Body of pancreas (tissue), 4 donors: Measurements from ENCODE around the gene PGD.

Source experiments
- CTCF ChIP-seq, 7 experiments: fragments of 450-650 bp in 4 of 7; fragments of 200-600 bp in 3 of 7; sonication (generic) in 3 of 7; IDR thresholded peaks; one replicate each; pipeline ENCODE4 v1.5.1; 2016 to 2019; ENCODE audit warnings: antibody characterized with exemption in 7 of 7
- POLR2A ChIP-seq, 3 donors: fragments of 450-650 bp; IDR thresholded peaks; one replicate each; pipeline ENCODE4 v1.6.1; 2016; ENCODE audit warnings: antibody characterized with exemption in 3 of 3, mild to moderate bottlenecking in 2 of 3

DNA sequence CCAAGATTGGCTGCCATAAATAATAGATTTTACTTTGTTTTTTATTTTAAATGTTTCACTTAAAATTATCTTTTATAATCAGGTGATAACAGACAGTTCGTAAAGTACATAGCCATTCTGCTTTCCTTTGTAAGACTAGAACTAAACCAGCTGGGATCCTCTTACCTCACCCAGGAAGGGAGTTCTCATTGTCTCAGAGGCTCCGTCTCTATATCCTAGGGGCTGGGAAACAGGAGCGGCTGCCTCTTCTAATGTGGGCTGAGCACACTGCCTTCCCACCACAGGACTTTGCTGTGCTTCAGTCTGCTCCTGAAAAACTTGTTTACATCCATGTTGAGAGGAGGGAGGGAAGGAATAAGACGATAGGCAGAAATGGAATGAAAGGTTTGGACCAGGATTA is 45.6 kb upstream of the PGD start:
- TF ChIP-seq POLR2A (IDR thresholded peaks at IDR 0.05) (no peak), CTCF (IDR thresholded peaks at IDR 0.05) (no peak)
